Right forelimb (tissue), 1 donor: Measurements from ENCODE around the gene ASPDH.
"Not testable (repeated sequence)": the region's sequence is repeated elsewhere in the genome, so short reads cannot be mapped to it uniquely, and the experiment has no call there.

Experiments
- DNase-seq: peaks from one replicate; pipeline ENCODE4 v3.0.0-alpha.2; 2018

Gene ASPDH

GRCh38 chr19:50476224-50476906 is 37.3 kb downstream of the ASPDH start, which contains the start of the genes EMC10 and GARIN5A:
Gene EMC10 (plus strand): TSS chr19:50476507. CDS start chr19:50476545, 38 bp downstream.
Gene GARIN5A (minus strand): TSS chr19:50476848. CDS start chr19:50476388, 460 bp downstream.
- peak; percentile 96 for DNase-seq

GRCh38 chr19:50475736-50476223 is 37.9 kb downstream of the ASPDH start:
- DNase-seq = no peak

- no peak for DNase-seq
Observed at GRCh38 chr19:50475101-50475568, 38.6 kb downstream of the ASPDH start.

GRCh38 chr19:50473336-50473735 is 40.4 kb downstream of the ASPDH start:
- DNase-seq = not testable (repeated sequence)

GRCh38 chr19:50468818-50469217 is 44.9 kb downstream of the ASPDH start:
- DNase-seq = no peak

GRCh38 chr19:50467566-50467965 is 46.1 kb downstream of the ASPDH start:
- no peak for DNase-seq

GRCh38 chr19:50466706-50467039 is 47.0 kb downstream of the ASPDH start:
- DNase-seq = no peak

GRCh38 chr19:50465986-50466705 is 47.6 kb downstream of the ASPDH start:
- DNase-seq = no peak

GRCh38 chr19:50465000-50465399 is 48.7 kb downstream of the ASPDH start:
- no peak for DNase-seq

- DNase-seq = no peak
Observed at GRCh38 chr19:50464348-50464747, 49.4 kb downstream of the ASPDH start.

- DNase-seq = no peak
Observed at GRCh38 chr19:50462970-50463369, 50.7 kb downstream of the ASPDH start.
